Urinary bladder (tissue), 4 donors: ENCODE measurements around the gene FBXW5. TPM values are rescaled to one million over a fixed set of nuclear protein-coding genes. Genes with fewer than 3 reads are reported as not detected.

ENCODE experiments used
- DNase-seq: peaks from one replicate; pipeline ENCODE4 v3.0.0-alpha.2; 2015; ENCODE audit errors: extremely low spot score
- H3K27ac ChIP-seq: one replicate; pipeline ENCODE4 v1.5.1; 2013; ENCODE audit warnings: low read depth, mild to moderate bottlenecking, moderate library complexity
- H3K36me3 ChIP-seq: one replicate; pipeline ENCODE4 v1.6.1; 2013; ENCODE audit warnings: mild to moderate bottlenecking, moderate library complexity; ENCODE audit not compliant: insufficient read depth
- H3K4me1 ChIP-seq: one replicate; pipeline ENCODE4 v1.6.1; 2013; ENCODE audit warnings: mild to moderate bottlenecking, moderate library complexity; ENCODE audit not compliant: insufficient read depth
- H3K4me3 ChIP-seq: one replicate; pipeline ENCODE4 v1.5.1; 2013; ENCODE audit warnings: low read depth, low read length
- WGBS: extraction: QIAGEN DNeasy Blood & Tissue Kit; methylation state at CpG from one replicate; pipeline ENCODE4 v1.1.7; 2013; 5-methylcytosine and 5-hydroxymethylcytosine counted together
- polyA plus RNA-seq: library from polyadenylated mRNA; stranded (reverse); fragments of 200-250 nt; gene quantifications from one replicate; pipeline ENCODE4 v1.2.3, GENCODE V29; 2013
- total RNA-seq: library from RNA; depleted of rRNA; stranded (reverse); fragments of >200 nt; gene quantifications from one replicate; pipeline ENCODE4 v1.2.3, GENCODE V29; 2014
- donor health status: healthy with polysubstance abuse.
- donor health status: healthy.

FBXW5 gene, protein sequence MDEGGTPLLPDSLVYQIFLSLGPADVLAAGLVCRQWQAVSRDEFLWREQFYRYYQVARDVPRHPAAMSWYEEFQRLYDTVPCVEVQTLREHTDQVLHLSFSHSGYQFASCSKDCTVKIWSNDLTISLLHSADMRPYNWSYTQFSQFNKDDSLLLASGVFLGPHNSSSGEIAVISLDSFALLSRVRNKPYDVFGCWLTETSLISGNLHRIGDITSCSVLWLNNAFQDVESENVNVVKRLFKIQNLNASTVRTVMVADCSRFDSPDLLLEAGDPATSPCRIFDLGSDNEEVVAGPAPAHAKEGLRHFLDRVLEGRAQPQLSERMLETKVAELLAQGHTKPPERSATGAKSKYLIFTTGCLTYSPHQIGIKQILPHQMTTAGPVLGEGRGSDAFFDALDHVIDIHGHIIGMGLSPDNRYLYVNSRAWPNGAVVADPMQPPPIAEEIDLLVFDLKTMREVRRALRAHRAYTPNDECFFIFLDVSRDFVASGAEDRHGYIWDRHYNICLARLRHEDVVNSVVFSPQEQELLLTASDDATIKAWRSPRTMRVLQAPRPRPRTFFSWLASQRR
- total RNA-seq (47.5 TPM), polyA plus RNA-seq (151 TPM)

DNA sequence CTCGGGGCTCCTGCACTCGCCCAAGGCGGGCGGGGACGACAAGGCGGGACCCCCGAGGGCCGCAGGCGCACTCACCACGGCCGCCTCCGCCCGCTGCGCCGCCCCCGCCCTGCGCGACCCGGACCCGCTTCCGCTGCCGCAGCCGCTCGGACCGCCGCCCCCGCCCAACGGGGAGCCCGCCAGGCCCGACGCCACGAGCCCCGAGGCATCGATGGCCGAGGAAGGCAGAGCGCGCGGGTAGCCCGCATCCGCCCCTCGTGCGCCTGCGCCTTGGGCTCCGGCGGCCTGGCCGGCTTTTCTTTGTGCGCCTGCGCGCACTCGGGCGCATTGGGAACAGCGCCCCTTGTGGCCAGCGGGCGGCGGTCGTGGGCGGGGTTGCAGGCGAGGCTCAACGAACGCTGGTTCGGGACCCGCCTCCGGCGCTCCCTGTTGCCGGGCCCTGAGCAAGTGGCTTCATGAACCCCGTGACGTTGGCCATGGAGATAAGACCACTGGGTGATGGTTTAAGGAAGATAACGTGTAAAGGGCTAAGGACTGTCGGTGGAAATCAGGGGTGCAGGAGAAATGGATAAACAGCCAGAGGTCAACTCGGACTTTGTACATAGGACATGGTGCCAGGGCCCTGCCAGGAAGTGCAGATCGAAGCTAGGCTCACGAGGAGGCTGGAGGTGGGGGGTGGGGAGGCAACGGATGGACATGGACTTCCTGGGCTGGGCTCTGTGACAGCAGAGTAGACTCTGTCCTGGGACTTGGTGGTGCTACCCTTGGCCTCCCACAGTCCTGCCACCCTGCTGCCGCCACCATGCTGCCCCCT is at the start of gene FBXW5, which contains the start of gene C8G:
Gene FBXW5 (minus strand): TSS at position 220 of the 814 bp plus-strand sequence. CDS start 655 bp downstream, outside the sequence.
Gene C8G (plus strand): TSS at position 725 of the 814 bp plus-strand sequence. CDS start 78 bp downstream, at position 803.
- Histone ChIP-seq H3K36me3 (peaks cover 18% of the 10 kb centered on the region), H3K4me1 (peaks cover 2% of the 10 kb centered on the region), H3K4me3 (peak within 1 kb of the TSS; percentile 86), H3K27ac (peak within 1 kb of the TSS; percentile 84)
- WGBS, result 5% methylated on average over 74 of the region's 74 CpGs
- peak; percentile 79 for DNase-seq

DNA sequence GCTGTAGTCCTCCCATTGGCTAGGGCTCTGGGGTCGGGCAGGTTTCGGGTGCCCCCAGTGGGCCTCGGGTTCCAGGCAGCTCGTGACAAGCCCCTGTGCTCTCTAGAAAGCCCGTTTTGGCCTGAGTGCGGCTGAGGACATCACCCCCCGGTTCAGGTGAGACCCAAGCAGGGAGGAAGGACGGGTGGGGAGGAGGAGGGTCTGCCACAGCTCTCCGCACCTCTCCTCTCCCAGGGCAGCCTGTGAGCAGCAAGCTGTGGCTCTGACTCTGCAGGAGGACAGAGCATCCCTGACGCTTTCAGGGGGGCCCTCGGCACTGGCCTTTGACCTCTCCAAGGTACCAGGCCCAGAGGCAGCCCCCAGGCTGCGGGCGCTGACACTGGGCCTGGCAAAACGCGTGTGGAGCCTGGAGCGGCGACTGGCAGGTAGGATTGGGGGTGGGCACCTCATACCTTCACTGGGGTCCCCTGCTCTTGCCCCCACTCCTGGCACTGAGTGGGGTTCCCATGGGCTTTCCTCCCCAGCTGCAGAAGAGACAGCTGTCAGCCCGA is 48.4 kb upstream of the FBXW5 start:
- Histone ChIP-seq H3K27ac (no peak overlapping the region), H3K36me3 (no peaks in the 10 kb centered on the region), H3K4me1 (no peaks in the 10 kb centered on the region), H3K4me3 (peak overlapping the region; percentile 75)
- no peak for DNase-seq
- 43% methylated on average over 18 of the region's 18 CpGs for WGBS

DNA sequence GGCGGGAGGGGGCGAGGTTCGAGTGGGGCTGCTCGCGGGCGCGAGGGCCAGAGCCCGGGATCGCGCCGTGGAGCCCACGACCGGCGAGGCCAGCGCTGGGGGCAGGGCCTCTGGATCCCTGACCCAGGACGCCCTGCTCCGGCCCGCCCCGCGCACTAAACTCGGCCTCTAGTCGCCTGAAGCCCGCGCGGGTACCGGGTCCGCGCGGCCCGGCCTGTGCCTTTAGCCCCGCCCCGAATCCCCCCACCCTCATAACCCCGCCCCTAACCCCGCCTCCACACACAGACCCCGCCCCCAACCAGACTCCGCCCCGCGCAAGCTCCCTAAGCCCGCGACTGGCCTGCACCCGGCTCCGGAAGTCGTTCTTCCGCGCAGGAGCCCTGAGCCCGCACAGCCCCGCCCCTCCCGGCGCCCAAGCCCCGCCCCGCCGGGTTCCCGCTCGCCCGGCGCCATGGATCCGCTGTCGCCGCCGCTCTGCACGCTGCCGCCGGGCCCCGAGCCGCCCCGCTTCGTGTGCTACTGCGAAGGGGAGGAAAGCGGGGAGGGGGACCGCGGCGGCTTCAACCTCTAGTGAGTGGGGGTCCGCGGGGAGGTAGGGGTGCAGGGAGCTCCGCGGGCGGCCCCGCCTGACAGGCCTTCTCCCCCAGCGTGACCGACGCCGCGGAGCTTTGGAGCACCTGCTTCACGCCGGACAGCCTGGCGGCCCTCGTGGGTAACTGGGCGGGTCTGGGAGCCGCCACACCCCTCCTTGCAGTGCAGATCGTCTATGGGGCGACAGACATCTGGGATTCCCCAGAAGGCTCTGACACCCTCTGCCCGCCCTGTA is 47.7 kb upstream of the FBXW5 start, which contains the start of gene PAXX:
Gene PAXX (plus strand): TSS at position 430 of the 826 bp plus-strand sequence. CDS start 22 bp downstream, at position 452.
- under 1% methylated on average over 92 of the region's 92 CpGs for WGBS
- peak; percentile 68 for DNase-seq
- H3K27ac ChIP-seq, result peak within 1 kb of the TSS; percentile 65
- H3K36me3 ChIP-seq, result no peaks in the 10 kb centered on the region
- peak within 1 kb of the TSS; percentile 75 for H3K4me3 ChIP-seq
- H3K4me1 ChIP-seq, result no peaks in the 10 kb centered on the region

DNA sequence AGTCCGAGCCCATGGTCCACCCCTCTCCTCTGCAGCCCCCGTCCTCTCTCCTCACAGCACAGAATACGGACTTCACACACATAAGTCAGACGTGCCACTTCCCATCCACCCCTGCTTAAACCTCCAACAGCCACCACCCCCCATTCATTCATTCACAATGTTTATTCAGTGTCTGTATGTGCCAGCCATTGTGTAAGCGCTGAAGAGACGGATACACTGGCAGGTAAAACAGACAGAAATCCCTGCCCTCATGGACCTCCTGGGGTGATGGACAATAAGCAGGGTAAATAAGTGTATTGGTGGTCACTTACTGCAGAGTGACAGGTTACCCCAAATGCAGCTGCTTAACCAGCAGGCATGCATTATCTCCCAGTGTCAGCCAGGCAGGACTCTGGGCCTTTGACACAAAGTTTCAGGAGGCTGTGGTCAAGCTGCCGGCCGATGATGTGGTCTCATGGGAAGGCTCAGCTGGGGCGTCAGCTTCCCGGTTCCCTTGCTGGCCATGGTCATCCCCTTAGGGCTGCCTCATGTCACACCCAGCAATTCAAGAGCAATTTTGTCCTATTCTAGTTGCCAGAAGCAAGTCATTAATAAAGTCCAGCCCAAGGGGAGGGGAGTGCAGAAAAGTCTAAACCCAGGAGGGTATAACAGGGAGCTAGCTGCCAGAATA is 45.8 kb upstream of the FBXW5 start:
- Histone ChIP-seq H3K36me3 (no peaks in the 10 kb centered on the region), H3K4me1 (no peaks in the 10 kb centered on the region), H3K4me3 (no peak overlapping the region), H3K27ac (no peak overlapping the region)
- 80% methylated on average over 10 of the region's 10 CpGs for WGBS
- DNase-seq, result no peak

DNA sequence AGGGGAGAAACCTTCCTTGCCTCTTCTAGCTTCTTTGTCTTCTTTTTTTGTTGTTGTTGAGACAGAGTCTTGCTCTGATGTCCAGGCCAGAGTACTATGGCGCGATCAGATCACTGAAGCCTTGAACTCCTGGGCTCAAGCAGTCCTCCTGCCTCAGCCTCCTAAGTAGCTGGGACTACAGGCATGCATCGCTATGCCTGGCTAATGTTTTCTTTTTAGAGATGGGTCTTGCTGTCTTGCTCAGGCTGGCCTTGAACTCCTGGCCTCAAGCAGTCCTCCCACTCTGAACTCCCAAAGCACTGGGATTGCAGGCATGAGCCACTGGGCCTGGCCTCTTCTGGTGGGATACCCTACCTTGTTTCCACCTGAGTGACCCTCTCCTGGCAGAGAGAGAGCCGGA is 44.3 kb upstream of the FBXW5 start:
- no peak for DNase-seq
- H3K36me3 ChIP-seq, result no peaks in the 10 kb centered on the region
- no peaks in the 10 kb centered on the region for H3K4me1 ChIP-seq
- 93% methylated on average over 4 of the region's 4 CpGs for WGBS
- no peak overlapping the region for H3K4me3 ChIP-seq
- H3K27ac ChIP-seq, result no peak overlapping the region

DNA sequence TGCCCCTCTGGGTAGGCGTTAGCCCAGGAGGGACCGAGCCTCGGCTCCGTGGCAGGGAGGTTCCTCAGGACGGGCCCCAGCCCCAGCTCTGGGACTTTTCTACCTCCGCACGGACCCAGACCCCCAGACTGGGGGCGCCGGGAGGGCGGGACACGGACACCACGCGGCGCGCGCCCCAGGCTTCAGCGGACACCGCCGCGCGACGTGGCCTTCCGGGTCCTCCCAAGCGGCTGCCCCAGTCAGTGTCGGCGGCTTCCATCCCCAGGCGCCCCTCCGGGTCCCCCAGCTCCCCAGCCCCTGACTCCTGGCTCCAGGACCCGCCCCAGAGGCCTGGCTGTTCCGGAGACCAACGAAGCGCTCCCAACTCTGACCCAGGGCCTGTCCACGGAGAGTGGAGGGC is 41.3 kb upstream of the FBXW5 start:
- Histone ChIP-seq H3K36me3 (no peaks in the 10 kb centered on the region), H3K4me1 (no peaks in the 10 kb centered on the region), H3K27ac (no peak overlapping the region), H3K4me3 (no peak overlapping the region)
- WGBS, result 16% methylated on average over 33 of the region's 33 CpGs
- DNase-seq, result no peak

DNA sequence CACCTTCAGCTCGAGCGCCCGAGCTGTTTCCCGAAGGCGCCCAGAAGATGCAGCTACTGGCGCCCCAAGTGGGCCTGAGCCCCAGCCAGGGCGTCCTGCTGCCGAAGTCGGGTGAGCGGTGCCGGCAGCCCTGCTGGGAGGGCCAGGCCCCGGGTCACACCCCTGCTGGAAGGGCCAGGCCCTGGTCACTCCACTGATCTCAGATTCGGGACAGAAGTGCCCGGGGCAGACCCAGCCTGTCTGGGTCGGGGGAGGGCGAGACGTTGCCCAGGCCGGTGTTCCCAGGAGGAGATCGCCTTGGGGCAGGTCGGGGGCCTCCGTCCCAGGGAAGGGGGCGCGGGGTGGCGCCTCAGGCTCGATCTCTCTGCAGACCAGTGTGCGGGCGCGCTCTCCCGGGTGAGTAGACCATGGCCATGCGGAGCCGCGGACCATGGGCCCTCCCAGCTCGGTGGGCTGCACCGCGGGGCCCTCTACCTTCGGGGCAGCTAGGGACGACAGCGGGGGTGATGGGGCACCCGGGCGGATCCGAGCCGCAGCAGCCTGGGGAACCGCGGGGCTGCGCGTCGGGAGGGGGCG is 40.6 kb upstream of the FBXW5 start:
- no peaks in the 10 kb centered on the region for H3K4me1 ChIP-seq
- 10% methylated on average over 48 of the region's 48 CpGs for WGBS
- no peak overlapping the region for H3K27ac ChIP-seq
- H3K36me3 ChIP-seq, result no peaks in the 10 kb centered on the region
- H3K4me3 ChIP-seq, result no peak overlapping the region
- DNase-seq, result no peak

DNA sequence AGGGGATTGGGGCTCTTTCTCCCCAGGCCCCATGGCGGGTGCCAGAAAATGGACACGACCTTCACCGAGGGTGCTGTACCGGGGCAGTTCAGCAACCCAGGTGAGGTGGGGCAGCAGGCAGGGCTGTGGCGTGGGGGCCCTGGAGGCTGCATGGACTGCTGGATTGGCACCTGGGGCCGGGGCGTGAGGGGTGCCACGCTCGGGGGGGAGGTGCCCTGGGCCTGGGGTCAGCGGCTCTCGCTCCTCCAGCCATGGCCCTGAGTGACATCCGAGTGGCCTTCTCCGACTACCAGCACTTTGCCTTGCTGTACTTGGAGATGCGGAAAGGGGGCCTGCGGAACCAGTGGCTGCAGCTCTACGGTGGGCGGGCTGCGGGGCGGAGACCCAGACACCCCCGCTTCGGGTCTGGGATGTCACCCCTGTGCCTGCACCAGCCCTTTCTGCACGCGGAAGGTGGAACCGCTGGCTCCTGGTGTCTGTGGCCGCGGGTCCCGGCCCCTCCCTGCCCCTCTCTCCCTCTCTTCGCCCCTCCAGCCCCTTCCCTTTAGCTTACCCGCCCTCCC is 40.0 kb upstream of the FBXW5 start:
- DNase-seq, result no peak
- Histone ChIP-seq H3K36me3 (no peaks in the 10 kb centered on the region), H3K4me1 (no peaks in the 10 kb centered on the region), H3K27ac (no peak overlapping the region), H3K4me3 (no peak overlapping the region)
- 49% methylated on average over 29 of the region's 29 CpGs for WGBS

DNA sequence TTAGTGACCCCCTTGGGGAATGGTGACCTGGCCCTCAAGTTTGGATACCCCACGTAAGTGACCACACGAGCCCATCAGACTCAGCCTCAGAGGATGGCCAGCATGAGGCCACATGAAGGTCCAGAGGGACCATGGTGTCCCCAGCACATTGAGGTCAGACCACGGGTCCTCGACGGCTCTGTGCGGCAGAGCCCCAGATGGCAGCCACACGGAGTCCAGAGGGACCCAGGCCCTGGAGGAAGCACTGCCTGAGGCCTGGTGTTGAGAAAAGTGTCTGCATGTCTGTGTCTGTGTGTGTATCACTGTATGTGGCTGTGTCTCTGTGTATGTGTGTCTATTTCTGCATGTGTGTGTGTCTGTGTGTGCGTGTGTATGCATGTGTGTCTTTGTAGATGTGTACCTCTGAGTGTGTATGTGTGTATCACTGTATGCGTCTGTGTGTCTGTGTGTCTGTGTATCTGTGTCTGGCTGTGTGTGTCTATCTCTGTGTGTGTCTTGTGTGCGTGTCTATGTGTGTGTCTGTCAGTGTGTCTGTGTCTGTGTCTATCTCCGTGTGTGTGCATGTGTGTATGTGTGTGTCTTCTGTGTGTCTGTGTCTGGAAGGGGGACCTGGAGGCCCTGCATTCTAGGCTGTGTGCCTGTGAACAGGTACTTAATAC is 39.2 kb upstream of the FBXW5 start:
- Histone ChIP-seq H3K36me3 (no peaks in the 10 kb centered on the region), H3K27ac (no peak overlapping the region), H3K4me1 (no peaks in the 10 kb centered on the region), H3K4me3 (no peak overlapping the region)
- no peak for DNase-seq
- WGBS, result 81% methylated on average over 11 of the region's 11 CpGs

DNA sequence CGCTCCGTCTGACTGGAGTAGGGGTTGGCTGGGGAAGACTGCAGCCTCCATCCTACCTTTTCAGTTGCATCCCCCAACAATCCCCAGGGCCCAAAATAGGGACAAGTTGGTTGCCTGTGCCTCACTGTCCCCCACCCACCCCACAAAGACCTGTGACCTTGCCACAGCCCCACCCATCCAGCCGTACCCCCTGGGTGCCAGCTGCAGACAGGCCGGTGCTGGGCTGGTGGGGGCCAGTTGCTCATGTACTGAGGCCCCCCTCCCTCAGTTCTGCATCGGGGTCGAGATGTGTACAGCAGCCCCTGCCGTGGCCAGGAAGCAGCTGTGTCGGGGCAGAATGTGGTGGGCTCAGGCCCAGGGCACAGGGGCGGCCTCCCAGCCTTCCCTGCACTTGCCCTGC is 38.6 kb upstream of the FBXW5 start:
- Histone ChIP-seq H3K36me3 (no peaks in the 10 kb centered on the region), H3K4me3 (no peak overlapping the region), H3K4me1 (no peaks in the 10 kb centered on the region), H3K27ac (no peak overlapping the region)
- WGBS, result 87% methylated on average over 9 of the region's 9 CpGs
- no peak for DNase-seq

DNA sequence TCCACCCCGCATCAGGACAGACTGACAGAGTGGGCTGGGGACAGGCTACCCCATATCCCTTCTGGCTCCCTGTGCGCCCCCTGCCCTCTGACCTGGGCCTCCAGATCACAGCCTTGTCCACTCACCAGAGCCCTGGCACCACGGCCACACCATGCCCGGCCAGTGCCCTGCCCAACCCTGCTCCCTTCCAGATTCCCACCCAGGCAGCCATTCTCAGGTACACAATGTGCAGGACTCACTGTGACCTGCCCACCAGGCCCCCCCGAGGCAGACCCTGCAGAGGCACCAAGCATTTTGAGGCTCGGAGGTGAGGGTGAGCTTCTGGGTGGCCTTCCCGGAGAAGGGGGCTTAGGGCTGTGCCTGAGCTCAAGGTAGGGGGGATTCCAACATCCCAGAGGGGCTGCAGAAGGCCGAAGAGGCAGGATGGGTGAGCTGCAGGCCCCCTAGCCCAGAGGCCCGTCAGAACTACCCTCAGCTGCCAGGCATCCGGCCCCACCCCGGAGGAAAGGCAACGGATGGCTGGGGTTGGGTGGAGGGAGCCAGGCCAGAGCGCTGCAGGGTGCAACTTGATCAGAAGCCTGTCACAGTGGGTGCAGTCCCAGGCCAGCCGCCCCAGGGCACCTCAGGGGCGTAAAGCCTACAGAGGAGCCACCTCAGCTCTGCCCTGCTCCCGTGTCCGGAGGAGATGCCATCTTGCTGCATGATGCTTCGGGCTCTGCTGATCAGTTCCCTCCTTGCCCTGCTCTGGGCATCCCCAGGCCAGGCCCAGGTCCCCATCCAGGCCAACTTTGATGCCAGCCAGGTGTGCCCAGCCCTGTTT is 37.9 kb upstream of the FBXW5 start, which contains the start of gene LCNL1:
Gene LCNL1 (plus strand): TSS at position 762 of the 820 bp plus-strand sequence. CDS start 594 bp downstream, outside the sequence.
- Histone ChIP-seq H3K36me3 (no peaks in the 10 kb centered on the region), H3K27ac (no peak within 1 kb of the TSS), H3K4me1 (no peaks in the 10 kb centered on the region), H3K4me3 (no peak within 1 kb of the TSS)
- 82% methylated on average over 18 of the region's 18 CpGs for WGBS
- DNase-seq, result no peak
